AG04450 (cell line): Measurements from ENCODE around the gene RBP3. TPM values are rescaled to one million over a fixed set of nuclear protein-coding genes. Genes with fewer than 3 reads are reported as not detected.

Experiments
- CTCF ChIA-PET: fragments of 300-600, 350-600 bp; formaldehyde crosslinking; extraction: SDS; loops from one replicate; lab custom pipeline; 2022; ENCODE audit warnings: antibody characterized with exemption, inconsistent platforms; lab: Charles Lee
- POLR2A ChIA-PET: fragments of 350-600 bp; formaldehyde crosslinking; extraction: SDS; loops from one replicate; lab custom pipeline; 2021; ENCODE audit warnings: antibody characterized with exemption, inconsistent platforms; lab: Yijun Ruan, JAX
- DNase-seq: peaks from one replicate; pipeline ENCODE4 v3.0.0-alpha.2; 2011; ENCODE audit warnings: low read depth, low spot score
- H3K27ac ChIP-seq: one replicate; pipeline ENCODE4 v1.5.1; 2012; ENCODE audit warnings: low read depth, low read length, control low read depth
- H3K27me3 ChIP-seq: one replicate; pipeline ENCODE4 v1.6.0; 2012; ENCODE audit warnings: low read length; ENCODE audit not compliant: control insufficient read depth, insufficient read depth
- H3K4me3 ChIP-seq: 2 replicates; pipeline ENCODE4 v1.5.1; 2011; ENCODE audit warnings: mild to moderate bottlenecking, low read depth, low read length, control low read depth
- H3K9me3 ChIP-seq: 2 replicates; pipeline ENCODE4 v1.5.1; 2012; ENCODE audit warnings: low read length; ENCODE audit not compliant: control insufficient read depth, insufficient read depth
- CTCF ChIP-seq: IDR thresholded peaks from 2 replicates; pipeline ENCODE4 v1.5.1; 2011; ENCODE audit warnings: low read depth, low read length, control low read depth, inconsistent platforms
- polyA plus RNA-seq: library from polyadenylated mRNA; depleted of rRNA; stranded (reverse); fragments of >200 nt; gene quantifications from 2 replicates; pipeline ENCODE4 v1.2.3, GENCODE V29; 2011

The RBP3 gene
- polyA plus RNA-seq, 1 experiment, result not detected

- DNase-seq, result no peak
- no peak for TF ChIP-seq CTCF
- Histone ChIP-seq H3K27ac (no peak overlapping the region), H3K27me3 (peaks cover 23% of the 10 kb centered on the region), H3K9me3 (no peaks in the 10 kb centered on the region), H3K4me3 (no peak overlapping the region)
- POLR2A ChIA-PET, result no interaction called here
- CTCF ChIA-PET, result interaction anchor here (1.2 kb wide), 1 partner anchor 9 kb away, joined by 3 read pairs; no protein-coding TSS in a partner anchor
Observed at GRCh38 chr10:47358457-47358856, 10.3 kb downstream of the RBP3 start.

DNA sequence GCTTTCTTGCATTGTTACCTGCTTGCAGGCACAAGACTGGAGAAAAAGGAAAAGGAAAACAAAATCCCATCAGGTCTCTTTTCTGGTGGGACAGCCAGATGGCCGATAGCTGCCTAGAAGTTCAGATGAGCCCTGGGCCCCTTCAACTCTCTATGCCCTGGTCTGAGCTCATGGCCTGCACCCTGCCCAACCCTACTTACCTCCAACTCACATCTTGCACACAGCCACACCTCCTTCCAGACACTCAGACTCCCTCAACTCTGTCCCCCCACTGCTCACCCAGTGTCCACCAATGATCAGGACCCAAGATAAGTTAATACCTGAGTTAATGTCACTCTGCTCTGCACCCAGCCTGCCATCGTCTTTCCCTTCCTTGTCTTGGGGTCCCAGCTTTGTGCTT, 10.9 kb downstream of the RBP3 start:
- Histone ChIP-seq H3K27ac (no peak overlapping the region), H3K9me3 (no peaks in the 10 kb centered on the region), H3K4me3 (no peak overlapping the region), H3K27me3 (peaks cover 25% of the 10 kb centered on the region)
- TF ChIP-seq CTCF, result no peak
- DNase-seq, result no peak
- CTCF ChIA-PET, result interaction anchor here (1.2 kb wide), 1 partner anchor 336 kb away, joined by 3 read pairs; no protein-coding TSS in a partner anchor
- POLR2A ChIA-PET, result no interaction called here

DNA sequence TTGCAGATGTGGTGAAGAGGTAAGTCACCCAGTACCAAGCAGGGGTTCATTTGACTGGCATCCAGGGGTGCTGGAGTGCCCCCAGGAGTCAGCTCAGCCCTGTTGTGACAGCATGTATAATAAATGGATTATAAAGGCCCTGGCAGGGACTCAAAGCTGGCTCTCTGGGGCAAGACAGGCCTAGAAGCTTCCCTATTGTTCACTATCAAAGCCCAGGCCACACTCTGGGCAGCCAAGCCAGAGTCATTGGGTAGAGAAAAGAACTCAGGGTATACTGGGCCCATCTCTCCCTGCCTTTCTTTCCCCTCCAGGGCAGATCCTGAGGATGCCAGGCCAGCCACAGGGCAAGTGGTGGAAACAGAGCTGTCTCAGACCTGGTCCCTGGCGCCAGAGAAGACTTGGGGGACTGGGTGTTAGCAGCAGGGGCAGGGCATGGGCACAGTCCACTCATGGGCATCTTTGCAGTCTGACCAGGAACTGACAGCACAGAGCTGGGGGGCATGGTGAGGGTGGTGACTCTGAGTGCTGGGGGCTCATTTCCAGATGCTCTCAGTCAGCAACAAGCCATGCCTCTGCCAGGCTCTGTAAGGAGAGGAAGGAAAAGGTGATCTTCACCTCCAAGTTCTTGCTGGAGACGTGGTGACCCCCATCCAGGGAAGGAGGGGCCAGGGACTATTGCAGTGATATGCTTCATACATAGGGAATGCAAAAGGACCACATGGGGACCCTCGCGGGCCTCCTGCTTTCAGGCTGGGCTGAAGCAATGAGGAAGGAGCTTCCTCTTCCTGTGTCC, 11.7 kb downstream of the RBP3 start:
- no peak for TF ChIP-seq CTCF
- CTCF ChIA-PET, result interaction anchor here (0.7 to 2.4 kb wide), 4 partner anchors 10 to 337 kb away, joined by 3 to 9 read pairs (median 3); no protein-coding TSS in a partner anchor
- POLR2A ChIA-PET, result no interaction called here
- no peak overlapping the region for H3K4me3 ChIP-seq
- no peak for DNase-seq
- H3K27ac ChIP-seq, result no peak overlapping the region
- H3K27me3 ChIP-seq, result peaks cover 20% of the 10 kb centered on the region
- no peaks in the 10 kb centered on the region for H3K9me3 ChIP-seq

GRCh38 chr10:47360419-47361040, 12.4 kb downstream of the RBP3 start:
- Histone ChIP-seq H3K27ac (no peak overlapping the region), H3K27me3 (peaks cover 22% of the 10 kb centered on the region), H3K4me3 (no peak overlapping the region), H3K9me3 (no peaks in the 10 kb centered on the region)
- no peak for TF ChIP-seq CTCF
- ChIA-PET CTCF (interaction anchor here (0.7 to 2.4 kb wide), 4 partner anchors 10 to 338 kb away, joined by 3 to 9 read pairs (median 3); no protein-coding TSS in a partner anchor), POLR2A (no interaction called here)
- DNase-seq, result no peak

DNA sequence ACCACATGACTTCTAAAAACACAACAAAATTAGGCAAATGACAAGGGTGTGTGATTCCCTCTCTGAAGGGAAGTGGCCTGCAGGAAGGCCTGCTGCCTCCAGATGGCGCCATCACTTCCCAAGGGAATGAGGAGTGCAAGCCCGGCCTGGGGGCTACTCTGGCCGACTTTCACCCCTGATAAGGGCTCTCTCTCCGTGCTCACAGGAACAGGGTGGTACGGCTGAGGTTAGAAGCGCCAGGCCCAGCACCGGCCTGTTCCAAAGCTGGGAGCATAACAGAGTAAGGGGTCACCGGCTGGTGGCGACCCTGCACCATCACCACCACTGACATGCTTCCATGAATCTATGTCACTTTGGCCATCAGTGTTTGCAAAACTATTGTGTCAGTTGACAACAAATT, 13.1 kb downstream of the RBP3 start:
- Histone ChIP-seq H3K4me3 (no peak overlapping the region), H3K27ac (no peak overlapping the region), H3K27me3 (peaks cover 25% of the 10 kb centered on the region), H3K9me3 (no peaks in the 10 kb centered on the region)
- TF ChIP-seq CTCF, result peak; percentile 77
- ChIA-PET CTCF (interaction anchor here (0.7 to 2.4 kb wide), 9 partner anchors 9 to 367 kb away, joined by 3 to 9 read pairs (median 4); no protein-coding TSS in a partner anchor), POLR2A (no interaction called here)
- no peak for DNase-seq
